ENCODE measurements around the gene ACSS2.

ACSS2 gene

GRCh38 chr20:34883087-34883688 lies 6.8 kb downstream of the ACSS2 start (continued):
- no peak for TF ChIP-seq PATZ1 (CRISPR knock-in tag; IDR thresholded peaks at IDR 0.05; ENCODE audit: borderline replicate concordance)
- no peak for TF ChIP-seq OSR1 (CRISPR knock-in tag; IDR thresholded peaks at IDR 0.05)
- TF ChIP-seq ZNF565 (CRISPR knock-in tag; conservative IDR thresholded peaks at IDR 0.05; ENCODE audit: low read depth) = no peak
- no peak for TF ChIP-seq ZFP30 (CRISPR knock-in tag; IDR thresholded peaks at IDR 0.05)
- TF ChIP-seq TCF4 (CRISPR knock-in tag; IDR thresholded peaks at IDR 0.05; ENCODE audit: borderline replicate concordance) = no peak
- no peak for TF ChIP-seq ZFP3 (CRISPR knock-in tag; IDR thresholded peaks at IDR 0.05)
- TF ChIP-seq TSHZ2 (CRISPR knock-in tag; IDR thresholded peaks at IDR 0.05) = no peak
- TF ChIP-seq ARNTL (CRISPR knock-in tag; IDR thresholded peaks at IDR 0.05; ENCODE audit: borderline replicate concordance, low read depth) = no peak
- TF ChIP-seq CSDC2 (CRISPR knock-in tag; IDR thresholded peaks at IDR 0.05) = no peak
- TF ChIP-seq PPARA (CRISPR knock-in tag; IDR thresholded peaks at IDR 0.05; ENCODE audit: borderline replicate concordance) = no peak
- no peak for TF ChIP-seq ZNF70 (CRISPR knock-in tag; IDR thresholded peaks at IDR 0.05)
- TF ChIP-seq ZC3H10 (CRISPR knock-in tag; IDR thresholded peaks at IDR 0.05) = no peak

GRCh38 chr20:34883809-34884208 lies 7.4 kb downstream of the ACSS2 start:
- no peak for TF ChIP-seq ZFP30 (CRISPR knock-in tag; IDR thresholded peaks at IDR 0.05)
- no peak for TF ChIP-seq TCF4 (CRISPR knock-in tag; IDR thresholded peaks at IDR 0.05; ENCODE audit: borderline replicate concordance)
- TF ChIP-seq POU6F1 (CRISPR knock-in tag; IDR thresholded peaks at IDR 0.05; ENCODE audit: borderline replicate concordance, low read depth) = no peak
- TF ChIP-seq TSHZ2 (CRISPR knock-in tag; IDR thresholded peaks at IDR 0.05) = no peak
- TF ChIP-seq ARNTL (CRISPR knock-in tag; IDR thresholded peaks at IDR 0.05; ENCODE audit: borderline replicate concordance, low read depth) = no peak
- no peak for TF ChIP-seq ESRRG (CRISPR knock-in tag; IDR thresholded peaks at IDR 0.05)
- no peak for TF ChIP-seq ZNF8 (CRISPR knock-in tag; IDR thresholded peaks at IDR 0.05)
- no peak for TF ChIP-seq PATZ1 (CRISPR knock-in tag; IDR thresholded peaks at IDR 0.05; ENCODE audit: borderline replicate concordance)
- no peak for TF ChIP-seq ZNF565 (CRISPR knock-in tag; conservative IDR thresholded peaks at IDR 0.05; ENCODE audit: low read depth)
- TF ChIP-seq ZNF70 (CRISPR knock-in tag; IDR thresholded peaks at IDR 0.05) = no peak
- no peak for TF ChIP-seq CREB5 (CRISPR knock-in tag; IDR thresholded peaks at IDR 0.05; ENCODE audit: low read depth)
- TF ChIP-seq GLIS3 (CRISPR knock-in tag; IDR thresholded peaks at IDR 0.05) = no peak
- TF ChIP-seq RARB (CRISPR knock-in tag; IDR thresholded peaks at IDR 0.05) = no peak
- no peak for ATAC-seq

All from SK-N-SH treated with all-trans-retinoic acid at 6 μM for 48 hours (cell line).